ENCODE data around the gene TRIL. TPM values are rescaled to one million over a fixed set of nuclear protein-coding genes. Genes with fewer than 3 reads are reported as not detected.
A peak's percentile ranks its signal among the peaks of the same experiment; 100 is the strongest.

Gene TRIL
- total and polyA plus RNA-seq, 2 of the 13 experiments (the other 11 are each of a cell fraction or from before 2014, with no cell fraction given): 0.18 to 0.40 TPM

- TF ChIP-seq PAXIP1 (CRISPR knock-in tag; conservative IDR thresholded peaks at IDR 0.05) (no peak), GABPB1 (CRISPR knock-in tag; IDR thresholded peaks at IDR 0.05) (no peak), GATAD2A (CRISPR knock-in tag; IDR thresholded peaks at IDR 0.05) (peak; percentile 44; the same call in 1 of the 2 replicates), ZBTB8A (CRISPR knock-in tag; IDR thresholded peaks at IDR 0.05; ENCODE audit: borderline replicate concordance, low read depth) (no peak), POLR2G (IDR thresholded peaks at IDR 0.05; ENCODE audit: low read depth, low read length) (0 out of 2 replicates have a peak, but pooled peaks have one; percentile 37), CENPBD1 (CRISPR knock-in tag; IDR thresholded peaks at IDR 0.05; ENCODE audit: borderline replicate concordance, low read depth) (no peak), RAD21 (CRISPR knock-in tag; IDR thresholded peaks at IDR 0.05) (peak; percentile 57; the same call in 1 of the 2 replicates), KLF13 (CRISPR knock-in tag; IDR thresholded peaks at IDR 0.05) (no peak), IRX3 (CRISPR knock-in tag; IDR thresholded peaks at IDR 0.05; ENCODE audit: borderline replicate concordance, low read depth) (no peak), ZNF101 (CRISPR knock-in tag; IDR thresholded peaks at IDR 0.05; ENCODE audit: borderline replicate concordance, low read depth) (no peak), ZNF768 (CRISPR knock-in tag; IDR thresholded peaks at IDR 0.05) (no peak), SMC3 (IDR thresholded peaks at IDR 0.05; ENCODE audit: low read length) (peak; percentile 77), ZNF10 (CRISPR knock-in tag; IDR thresholded peaks at IDR 0.05; ENCODE audit: borderline replicate concordance, low read depth) (no peak), FOXC1 (CRISPR knock-in tag; IDR thresholded peaks at IDR 0.05; ENCODE audit: borderline replicate concordance) (no peak), IRF2 (CRISPR knock-in tag; IDR thresholded peaks at IDR 0.05) (no peak), RXRB (CRISPR knock-in tag; IDR thresholded peaks at IDR 0.05; ENCODE audit: borderline replicate concordance) (0 out of 2 replicates have a peak, but pooled peaks have one; percentile 26), ASH2L (IDR thresholded peaks at IDR 0.05; ENCODE audit: insufficient read length, low read depth, low read length) (peak; percentile 50), STAG1 (CRISPR knock-in tag; IDR thresholded peaks at IDR 0.05) (peak; percentile 80), KLF6 (CRISPR knock-in tag; IDR thresholded peaks at IDR 0.05) (no peak), JUN (CRISPR knock-in tag; IDR thresholded peaks at IDR 0.05) (no peak), ARID5B (CRISPR knock-in tag; IDR thresholded peaks at IDR 0.05) (peak; percentile 41; the same call in 1 of the 2 replicates), SALL1 (CRISPR knock-in tag; IDR thresholded peaks at IDR 0.05) (peak; percentile 43; the same call in 1 of the 2 replicates), DNMT3B (CRISPR knock-in tag; conservative IDR thresholded peaks at IDR 0.05) (no peak), KAT2B (IDR thresholded peaks at IDR 0.05; ENCODE audit: borderline replicate concordance, low read depth, low read length) (no peak)
These were observed 31.1 kb downstream of the TRIL start (continued) for GRCh38 chr7:28926871-28927597.

All from HepG2 (cell line).